HCT116 (cell line): Measurements from ENCODE around the gene VAV1. TPM values are rescaled to one million over a fixed set of nuclear protein-coding genes. Genes with fewer than 3 reads are reported as not detected.

ENCODE experiments used
- ATAC-seq: fragments of 200-7000 bp; cut with Tn5 transposase; 2 replicates; pipeline ENCODE4 v1.9.1; 2020; ENCODE audit warnings: mild to moderate bottlenecking, moderate library complexity
- BruUV-seq: library from RNA; stranded (reverse); fragments of 400-500 nt; replicated peaks from 2 replicates; lab custom pipeline; 2021; lab: Mats Ljungman, UMichigan
- CTCF ChIA-PET: fragments of 300-600 bp; sonication (Branson Sonifier 250); formaldehyde crosslinking; loops from one replicate; lab custom pipeline; 2021; ENCODE audit warnings: antibody characterized with exemption; lab: Charles Lee
- POLR2A ChIA-PET: fragments of 300-600, 350-600 bp; sonication (Branson Sonifier 250); formaldehyde crosslinking; loops from one replicate; lab custom pipeline; 2021; ENCODE audit warnings: antibody characterized with exemption; lab: Charles Lee
- RAD21 ChIA-PET, 2 experiments: fragments of 300-600 bp; sonication (Branson Sonifier 250); formaldehyde crosslinking; loops; one replicate each; lab custom pipeline; 2023; ENCODE audit warnings: low total read pairs in 2 of 2; ENCODE audit not compliant: uncharacterized antibody in 2 of 2, unreplicated experiment in 2 of 2, low non-redundant PET in 1 of 2; lab: Charles Lee
- DNase-seq: peaks from one replicate; pipeline ENCODE4 v3.0.0-alpha.2; 2010; ENCODE audit warnings: low read depth, low spot score
- H2AFZ ChIP-seq: fragments of 200-600 bp; shearing (Covaris generic), sonication (generic); 2 replicates; pipeline ENCODE4 v1.6.1; 2017; ENCODE audit warnings: low read depth, mixed run types, mixed read lengths, antibody characterized with exemption, low read length; ENCODE audit not compliant: poor library complexity, severe bottlenecking
- H3K27ac ChIP-seq: 2 replicates; pipeline ENCODE4 v1.5.1; 2012; ENCODE audit warnings: low read depth, low read length
- H3K27me3 ChIP-seq: fragments of 200-600 bp; sonication (generic); 2 replicates; pipeline ENCODE4 v1.6.1; 2016; ENCODE audit warnings: mixed run types, low read length, mixed read lengths; ENCODE audit not compliant: insufficient read depth
- H3K36me3 ChIP-seq, 2 experiments: fragments of 200-500 bp in 1 of 2; fragments of 200-600 bp in 1 of 2; sonication (Bioruptor generic) in 1 of 2; sonication (generic) in 1 of 2; 2 replicates each; pipeline versions ENCODE4 v1.5.1 to v1.6.1; 2014 to 2016; ENCODE audit warnings: low read length in 2 of 2, inconsistent platforms in 1 of 2, mixed read lengths in 1 of 2, mixed run types in 1 of 2; ENCODE audit not compliant: insufficient read depth in 2 of 2, control insufficient read depth in 1 of 2
- H3K4me1 ChIP-seq, 2 experiments: fragments of 200-600 bp in 1 of 2; sonication (generic) in 1 of 2; 2 replicates each; pipeline versions ENCODE4 v1.5.1 to v1.6.1; 2012 to 2017; ENCODE audit warnings: low read length in 2 of 2, inconsistent platforms in 1 of 2, mild to moderate bottlenecking in 1 of 2, mixed read lengths in 1 of 2, mixed run types in 1 of 2, moderate library complexity in 1 of 2; ENCODE audit not compliant: insufficient read depth in 2 of 2, control insufficient read depth in 1 of 2
- H3K4me2 ChIP-seq: fragments of 200-600 bp; sonication (generic); 2 replicates; pipeline ENCODE4 v1.6.1; 2017; ENCODE audit warnings: mixed run types, low read length, mixed read lengths
- H3K4me3 ChIP-seq, 2 experiments: fragments of 200-600 bp in 1 of 2; sonication (generic) in 1 of 2; replicated peaks in 1 of 2; 2 replicates each; pipeline ENCODE4 v1.5.1; 2011 to 2016; ENCODE audit warnings: low read length in 2 of 2, control low read depth in 1 of 2, low read depth in 1 of 2, mild to moderate bottlenecking in 1 of 2, mixed read lengths in 1 of 2, mixed run types in 1 of 2
- H3K79me2 ChIP-seq: fragments of 200-600 bp; sonication (generic); 2 replicates; pipeline ENCODE4 v1.6.1; 2017; ENCODE audit warnings: mild to moderate bottlenecking, mixed run types, low read length, moderate library complexity, mixed read lengths; ENCODE audit not compliant: insufficient read depth
- H3K9ac ChIP-seq: fragments of 200-600 bp; sonication (generic); 2 replicates; pipeline ENCODE4 v1.6.1; 2016; ENCODE audit warnings: low read length, mixed read lengths
- H3K9me2 ChIP-seq: fragments of 200-600 bp; sonication (generic), shearing (Covaris generic); 2 replicates; pipeline ENCODE4 v1.6.1; 2017; ENCODE audit warnings: mixed run types, mild to moderate bottlenecking, moderate library complexity; ENCODE audit not compliant: insufficient read depth
- H3K9me3 ChIP-seq, 2 experiments: fragments of 200-500 bp in 1 of 2; fragments of 200-600 bp in 1 of 2; sonication (Bioruptor generic) in 1 of 2; sonication (generic) in 1 of 2; 2 replicates each; pipeline ENCODE4 v1.6.1; 2014 to 2017; ENCODE audit warnings: low read length in 2 of 2, mixed read lengths in 2 of 2, inconsistent platforms in 1 of 2, low read depth in 1 of 2, mild to moderate bottlenecking in 1 of 2, mixed run types in 1 of 2, moderate library complexity in 1 of 2; ENCODE audit not compliant: control insufficient read depth in 1 of 2, insufficient read depth in 1 of 2
- H4K20me1 ChIP-seq: fragments of 200-600 bp; sonication (generic), shearing (Covaris generic); 2 replicates; pipeline ENCODE4 v1.6.1; 2017; ENCODE audit warnings: mixed run types, mild to moderate bottlenecking, moderate library complexity; ENCODE audit not compliant: insufficient read depth
- CBX3 ChIP-seq: IDR thresholded peaks from 2 replicates; pipeline ENCODE4 v1.6.1; 2012; ENCODE audit warnings: low read depth
- EZH2phosphoT487 ChIP-seq: fragments of 200-600 bp; IDR thresholded peaks from 2 replicates; pipeline ENCODE4 v1.6.1; 2018; ENCODE audit warnings: antibody characterized with exemption, borderline replicate concordance
- POLR2AphosphoS5 ChIP-seq: IDR thresholded peaks from 2 replicates; pipeline ENCODE4 v1.6.1; 2011; ENCODE audit warnings: mild to moderate bottlenecking, low read depth, low read length, moderate library complexity
- RAD21 ChIP-seq: IDR thresholded peaks from 2 replicates; pipeline ENCODE4 v1.6.1; 2012; ENCODE audit warnings: low read depth, mild to moderate bottlenecking
- REST ChIP-seq: IDR thresholded peaks from 2 replicates; pipeline ENCODE4 v1.6.1; 2012; ENCODE audit warnings: low read depth
- SRF ChIP-seq: IDR thresholded peaks from 2 replicates; pipeline ENCODE4 v1.6.1; 2012; ENCODE audit warnings: low read depth
- TCF7L2 ChIP-seq: IDR thresholded peaks from 2 replicates; pipeline ENCODE4 v1.7.0; 2011; ENCODE audit warnings: borderline replicate concordance, inconsistent platforms; ENCODE audit not compliant: insufficient read depth, insufficient read length; ENCODE audit errors: extremely low read depth
- YY1 ChIP-seq: IDR thresholded peaks from 2 replicates; pipeline ENCODE4 v1.6.1; 2011; ENCODE audit warnings: low read length, low read depth, moderate library complexity, mild to moderate bottlenecking; ENCODE audit not compliant: insufficient replicate concordance; ENCODE audit errors: extremely low read depth
- ZNF274 ChIP-seq: fragments of 200-500 bp; sonication (Bioruptor generic); IDR thresholded peaks from 2 replicates; pipeline ENCODE4 v1.6.1; 2014; ENCODE audit warnings: mild to moderate bottlenecking, low read depth, low read length, inconsistent platforms
- intact Hi-C: fragments of 100-400 bp; cut with micrococcal nuclease; formaldehyde crosslinking; loops from 2 replicates; pipeline ENCODE4 v1.10.0; 2022
- total RNA-seq: library from RNA; stranded (reverse); gene quantifications from one replicate; pipeline ENCODE4 v1.2.1, GENCODE V29; 2021; ENCODE audit not compliant: unreplicated experiment

The VAV1 gene
- total RNA-seq, 1 experiment from 2014 or later, result 20.6 TPM

- no peak for TF ChIP-seq REST
- no peak for TF ChIP-seq ZNF274
- TF ChIP-seq EZH2phosphoT487, result no peak
These were observed 59.9 kb downstream of the VAV1 start (continued) for GRCh38 chr19:6832412-6832811.

DNA sequence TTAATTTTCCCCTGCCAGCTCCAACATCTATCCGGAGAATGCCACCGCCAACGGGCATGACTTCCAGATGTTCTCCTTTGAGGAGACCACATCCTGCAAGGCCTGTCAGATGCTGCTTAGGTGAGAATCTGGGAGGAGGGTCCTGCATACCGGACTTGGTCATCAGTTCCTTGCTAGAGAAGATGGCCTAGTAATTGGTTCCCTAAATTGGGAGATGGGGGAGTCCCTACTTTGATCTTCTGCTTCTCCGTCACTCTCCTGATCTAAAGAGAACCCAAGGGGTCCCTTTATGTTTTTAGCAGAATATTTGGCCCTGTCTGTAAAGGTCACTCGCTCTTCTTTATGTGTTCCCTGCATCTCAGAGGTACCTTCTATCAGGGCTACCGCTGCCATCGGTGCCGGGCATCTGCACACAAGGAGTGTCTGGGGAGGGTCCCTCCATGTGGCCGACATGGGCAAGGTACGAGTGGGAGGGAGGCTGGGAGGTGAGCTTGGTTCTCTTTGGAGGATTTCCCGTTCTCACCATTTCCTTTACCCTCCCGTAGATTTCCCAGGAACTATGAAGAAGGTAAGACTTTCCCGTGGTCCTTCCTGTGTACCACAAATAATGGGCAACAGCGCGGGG is 60.8 kb downstream of the VAV1 start:
- Histone ChIP-seq H2AFZ (no peak overlapping the region), H4K20me1 (no peaks in the 10 kb centered on the region), H3K79me2 (no peaks in the 10 kb centered on the region), H3K36me3 (peaks cover 4 to 7% of the 10 kb centered on the region in 2 experiments; a peak in 3 of 4 replicates), H3K9me3 (no peaks in the 10 kb centered on the region), H3K9me2 (no peaks in the 10 kb centered on the region)
- ChIA-PET POLR2A (no interaction called here), RAD21 (no interaction called here), CTCF (no interaction called here)
- intact Hi-C loops, result no loop called here
- DNase-seq (no peak), ATAC-seq (no peak)
- no TSS peak for BruUV-seq
- TF ChIP-seq TCF7L2 (no peak), RAD21 (no peak), YY1 (no peak), POLR2AphosphoS5 (no peak), SRF (no peak), CBX3 (no peak)
- TF ChIP-seq, all 23 proteins: peak for 0
- Histone ChIP-seq H3K27me3 (no peaks in the 10 kb centered on the region), H3K9ac (no peak overlapping the region), H3K4me3 (no peak overlapping the region), H3K4me1 (peaks cover 3 to 13% of the 10 kb centered on the region in 2 experiments; a peak in 3 of 4 replicates), H3K4me2 (no peak overlapping the region), H3K27ac (no peak overlapping the region)
